ENCODE measurements around the gene CD69. TPM values are rescaled to one million over a fixed set of nuclear protein-coding genes. Genes with fewer than 3 reads are reported as not detected.

The CD69 gene
- total and polyA plus RNA-seq, 7 donors: 2.3 to 31.4 (median 3.0) TPM

- no peaks in the 10 kb centered on the region for H3K4me1 ChIP-seq
- WGBS, 2 donors: 85 to 87% methylated on average over 6 of the region's 6 CpGs
- H3K27ac ChIP-seq: no peak overlapping the region
- H3K27me3 ChIP-seq: no peaks in the 10 kb centered on the region
- H3K9me3 ChIP-seq: no peaks in the 10 kb centered on the region
- intact Hi-C loops (cut with DNase I): no loop called here
- no peaks in the 10 kb centered on the region for H3K36me3 ChIP-seq
- TF ChIP-seq POLR2A (IDR thresholded peaks at IDR 0.05) (no peak), EP300 (IDR thresholded peaks at IDR 0.05) (no peak), CTCF (IDR thresholded peaks at IDR 0.05) (no peak), POLR2AphosphoS5 (IDR thresholded peaks at IDR 0.05) (no peak)
- DNase-seq: no peak
- no peak overlapping the region for H3K4me3 ChIP-seq
Measured at GRCh38 chr12:9730591-9730990, 30.1 kb downstream of the CD69 start.

- WGBS, 2 donors: 62 to 68% methylated on average over 3 of the region's 3 CpGs
- intact Hi-C loops (cut with DNase I): no loop called here
- TF ChIP-seq EP300 (IDR thresholded peaks at IDR 0.05) (no peak), POLR2A (IDR thresholded peaks at IDR 0.05) (no peak), POLR2AphosphoS5 (IDR thresholded peaks at IDR 0.05) (no peak), CTCF (IDR thresholded peaks at IDR 0.05) (no peak)
- no peak overlapping the region for H3K27ac ChIP-seq
- H3K27me3 ChIP-seq: no peaks in the 10 kb centered on the region
- H3K36me3 ChIP-seq: no peaks in the 10 kb centered on the region
- H3K4me1 ChIP-seq: no peaks in the 10 kb centered on the region
- no peaks in the 10 kb centered on the region for H3K9me3 ChIP-seq
- no peak overlapping the region for H3K4me3 ChIP-seq
- DNase-seq: no peak
Measured at GRCh38 chr12:9730011-9730410, 30.7 kb downstream of the CD69 start.

DNA sequence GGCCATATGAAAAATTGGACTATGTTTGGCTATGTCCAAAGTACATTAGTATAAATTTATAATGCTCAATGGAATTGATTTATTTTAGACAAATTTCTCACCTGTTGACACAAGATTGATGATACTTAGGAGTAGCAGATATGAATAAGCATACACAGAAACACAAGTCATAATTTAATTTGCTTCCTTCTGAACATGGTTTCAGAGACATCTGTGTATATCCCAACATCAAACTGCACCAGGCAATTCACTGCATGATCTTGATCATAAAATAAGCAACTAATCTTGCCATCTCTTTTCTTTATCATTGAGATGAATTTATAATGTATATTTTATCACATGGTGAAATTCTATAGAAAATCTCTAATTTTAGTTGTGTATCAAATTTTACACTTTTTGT lies 31.6 kb downstream of the CD69 start:
- Histone ChIP-seq H3K27me3 (no peaks in the 10 kb centered on the region), H3K27ac (no peak overlapping the region), H3K36me3 (no peaks in the 10 kb centered on the region), H3K9me3 (no peaks in the 10 kb centered on the region), H3K4me3 (no peak overlapping the region), H3K4me1 (no peaks in the 10 kb centered on the region)
- intact Hi-C loops (cut with DNase I): no loop called here
- TF ChIP-seq POLR2A (IDR thresholded peaks at IDR 0.05): no peak
- no peak for TF ChIP-seq CTCF (IDR thresholded peaks at IDR 0.05)
- no peak for TF ChIP-seq POLR2AphosphoS5 (IDR thresholded peaks at IDR 0.05)
- TF ChIP-seq EP300 (IDR thresholded peaks at IDR 0.05): no peak
- DNase-seq: no peak

DNA sequence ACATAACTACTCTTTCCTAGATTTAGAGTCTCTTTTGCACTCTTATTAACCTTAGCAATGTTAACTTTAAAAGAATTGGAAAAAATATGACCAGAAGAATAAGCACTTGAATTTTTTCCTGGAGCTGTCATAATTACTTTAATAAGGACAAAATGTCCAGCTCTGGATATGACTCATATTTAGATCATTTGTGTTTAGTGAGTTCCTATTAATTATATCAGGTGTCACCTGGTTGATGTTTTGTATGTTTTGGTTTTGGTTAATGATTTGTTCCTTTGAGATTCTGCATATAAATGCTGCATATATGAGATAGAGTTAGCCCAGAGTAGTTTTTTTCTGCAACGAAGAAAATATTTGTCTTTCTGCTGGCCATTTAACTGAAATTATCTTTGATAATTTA lies 32.9 kb downstream of the CD69 start:
- Histone ChIP-seq H3K27me3 (no peaks in the 10 kb centered on the region), H3K36me3 (no peaks in the 10 kb centered on the region), H3K4me3 (no peak overlapping the region), H3K4me1 (no peaks in the 10 kb centered on the region), H3K9me3 (no peaks in the 10 kb centered on the region), H3K27ac (no peak overlapping the region)
- 70 to 92% methylated on average over 1 of the region's 1 CpG for WGBS, 2 donors
- no peak for DNase-seq
- intact Hi-C loops (cut with DNase I): no loop called here
- TF ChIP-seq EP300 (IDR thresholded peaks at IDR 0.05) (no peak), POLR2AphosphoS5 (IDR thresholded peaks at IDR 0.05) (no peak), CTCF (IDR thresholded peaks at IDR 0.05) (no peak), POLR2A (IDR thresholded peaks at IDR 0.05) (no peak)

DNA sequence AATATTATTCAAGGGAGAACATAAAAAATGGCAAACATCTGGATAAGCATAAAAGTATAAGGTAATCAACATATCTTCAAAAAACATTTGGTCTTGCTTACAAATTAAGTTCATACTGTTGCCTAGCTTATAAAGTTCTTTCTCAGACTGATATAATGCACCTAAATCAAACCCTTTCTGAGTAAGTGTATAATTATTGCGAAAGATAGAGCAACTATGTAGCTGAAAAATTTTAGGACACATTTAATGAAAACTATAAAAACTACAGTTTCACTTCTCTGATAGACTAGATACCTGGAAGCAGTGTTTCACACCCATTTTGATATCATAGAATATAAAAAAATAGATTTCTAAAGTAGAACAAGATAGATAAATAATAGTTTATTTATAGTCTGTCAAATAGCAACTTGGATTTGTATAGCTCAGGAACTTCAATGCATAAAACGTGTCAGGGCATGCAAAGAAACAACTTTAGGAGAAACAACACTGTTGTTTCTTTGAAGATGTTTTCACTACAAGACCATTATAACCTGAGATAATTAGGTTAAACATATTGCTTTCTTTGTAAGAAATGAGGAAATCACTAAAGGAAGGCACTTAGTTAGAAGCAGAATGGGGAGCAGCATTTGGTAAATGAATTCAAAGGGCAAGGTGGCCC lies 35.4 kb downstream of the CD69 start:
- no peak for DNase-seq
- TF ChIP-seq POLR2AphosphoS5 (IDR thresholded peaks at IDR 0.05) (no peak), CTCF (IDR thresholded peaks at IDR 0.05) (no peak), EP300 (IDR thresholded peaks at IDR 0.05) (no peak), POLR2A (IDR thresholded peaks at IDR 0.05) (no peak)
- H3K27ac ChIP-seq: no peak overlapping the region
- H3K9me3 ChIP-seq: no peaks in the 10 kb centered on the region
- H3K27me3 ChIP-seq: no peaks in the 10 kb centered on the region
- no peaks in the 10 kb centered on the region for H3K36me3 ChIP-seq
- H3K4me1 ChIP-seq: no peaks in the 10 kb centered on the region
- intact Hi-C loops (cut with DNase I): no loop called here
- no peak overlapping the region for H3K4me3 ChIP-seq
- WGBS, 2 donors: 61 to 64% methylated on average over 2 of the region's 2 CpGs

Data from sigmoid colon (tissue), 7 donors.